Measurements from ENCODE around the gene ITGB2. TPM values are rescaled to one million over a fixed set of nuclear protein-coding genes. Genes with fewer than 3 reads are reported as not detected.

The ITGB2 gene
- total RNA-seq, 1 donor from 2014 or later: 0.62 TPM

DNA sequence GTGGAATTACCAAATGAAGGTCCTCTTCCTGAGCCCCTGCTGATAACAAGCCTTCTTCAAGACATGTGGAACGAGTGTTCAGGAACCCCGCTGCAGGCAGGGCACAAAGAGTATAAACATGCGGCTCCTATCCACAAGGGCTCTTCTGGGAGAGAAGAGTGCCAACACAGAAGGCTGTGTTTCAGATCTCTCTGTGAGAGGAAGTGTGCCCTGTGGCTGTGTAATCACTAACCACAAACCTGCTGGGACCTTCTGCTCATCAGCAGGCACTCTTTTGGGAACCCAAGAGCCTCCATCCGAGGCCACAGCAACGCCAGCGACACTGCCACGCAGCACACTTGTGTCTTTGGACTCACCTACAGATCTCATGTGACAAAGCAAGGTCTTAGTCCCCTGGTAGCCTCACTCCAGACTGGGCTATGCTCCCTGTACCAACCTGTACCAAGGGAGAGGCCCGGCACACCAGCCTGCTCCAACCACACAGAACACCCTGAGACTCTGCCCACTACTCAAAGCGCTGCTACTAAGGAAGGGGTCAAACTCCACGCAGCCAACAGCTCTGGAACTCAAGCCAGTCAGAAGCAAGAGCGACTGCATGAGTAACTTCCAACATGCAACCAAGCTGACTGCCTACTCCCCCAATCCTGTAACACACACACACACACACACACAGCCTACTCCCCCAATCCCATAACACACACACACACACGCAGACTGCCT, 55.0 kb downstream of the ITGB2 start:
- no peaks in the 10 kb centered on the region for H3K27me3 Mint-ChIP-seq (ENCODE audit: unreplicated experiment)
- TF ChIP-seq, protein P1, sequence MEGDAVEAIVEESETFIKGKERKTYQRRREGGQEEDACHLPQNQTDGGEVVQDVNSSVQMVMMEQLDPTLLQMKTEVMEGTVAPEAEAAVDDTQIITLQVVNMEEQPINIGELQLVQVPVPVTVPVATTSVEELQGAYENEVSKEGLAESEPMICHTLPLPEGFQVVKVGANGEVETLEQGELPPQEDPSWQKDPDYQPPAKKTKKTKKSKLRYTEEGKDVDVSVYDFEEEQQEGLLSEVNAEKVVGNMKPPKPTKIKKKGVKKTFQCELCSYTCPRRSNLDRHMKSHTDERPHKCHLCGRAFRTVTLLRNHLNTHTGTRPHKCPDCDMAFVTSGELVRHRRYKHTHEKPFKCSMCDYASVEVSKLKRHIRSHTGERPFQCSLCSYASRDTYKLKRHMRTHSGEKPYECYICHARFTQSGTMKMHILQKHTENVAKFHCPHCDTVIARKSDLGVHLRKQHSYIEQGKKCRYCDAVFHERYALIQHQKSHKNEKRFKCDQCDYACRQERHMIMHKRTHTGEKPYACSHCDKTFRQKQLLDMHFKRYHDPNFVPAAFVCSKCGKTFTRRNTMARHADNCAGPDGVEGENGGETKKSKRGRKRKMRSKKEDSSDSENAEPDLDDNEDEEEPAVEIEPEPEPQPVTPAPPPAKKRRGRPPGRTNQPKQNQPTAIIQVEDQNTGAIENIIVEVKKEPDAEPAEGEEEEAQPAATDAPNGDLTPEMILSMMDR (IDR thresholded peaks at IDR 0.05): no peak
- no peak for DNase-seq (ENCODE audit: extremely low spot score, unreplicated experiment)
- peaks cover 25% of the 10 kb centered on the region for H3K36me3 Mint-ChIP-seq (ENCODE audit: unreplicated experiment)
- H3K27ac Mint-ChIP-seq (ENCODE audit: unreplicated experiment): peak overlapping the region; percentile 78
- H3K9me3 Mint-ChIP-seq (ENCODE audit: unreplicated experiment): no peaks in the 10 kb centered on the region
- no peak overlapping the region for H3K4me3 Mint-ChIP-seq (ENCODE audit: unreplicated experiment)
- peaks cover 64% of the 10 kb centered on the region for H3K4me1 Mint-ChIP-seq (ENCODE audit: unreplicated experiment)

GRCh38 chr21:44862869-44863685, 57.6 kb downstream of the ITGB2 start:
- peaks cover 34% of the 10 kb centered on the region for H3K36me3 Mint-ChIP-seq (ENCODE audit: unreplicated experiment)

DNA sequence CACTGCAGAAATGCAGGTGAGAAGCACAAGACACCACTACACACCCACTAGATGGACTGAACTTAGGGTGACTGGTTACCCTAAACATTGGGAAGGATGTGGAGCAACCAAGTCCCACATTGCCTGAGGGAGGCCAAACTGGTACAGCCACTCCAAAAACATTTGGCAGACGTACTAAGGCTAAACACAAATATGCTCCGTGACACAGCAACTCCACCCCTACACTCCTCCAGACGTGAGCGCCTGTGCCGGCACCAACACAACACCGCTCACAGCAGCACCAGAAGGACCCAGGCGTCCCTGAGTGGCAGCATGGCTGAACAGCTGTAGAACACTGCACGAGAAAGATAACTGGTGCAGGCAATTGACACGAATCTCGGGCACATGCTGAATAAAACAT, 61.9 kb downstream of the ITGB2 start:
- Mint-ChIP-seq H3K27me3 (ENCODE audit: unreplicated experiment) (no peaks in the 10 kb centered on the region), H3K27ac (ENCODE audit: unreplicated experiment) (no peak overlapping the region), H3K4me3 (ENCODE audit: unreplicated experiment) (no peak overlapping the region), H3K9me3 (ENCODE audit: unreplicated experiment) (no peaks in the 10 kb centered on the region), H3K4me1 (ENCODE audit: unreplicated experiment) (peaks cover 8% of the 10 kb centered on the region), H3K36me3 (ENCODE audit: unreplicated experiment) (peaks cover 43% of the 10 kb centered on the region)
- TF ChIP-seq, protein P1 (IDR thresholded peaks at IDR 0.05): no peak
- no peak for DNase-seq (ENCODE audit: extremely low spot score, unreplicated experiment)

More at GRCh38 chr21:44862869-44863685, 57.6 kb downstream of the ITGB2 start:
- TF ChIP-seq, protein P1 (IDR thresholded peaks at IDR 0.05): no peak
- H3K27ac Mint-ChIP-seq (ENCODE audit: unreplicated experiment): no peak overlapping the region
- H3K4me1 Mint-ChIP-seq (ENCODE audit: unreplicated experiment): peaks cover 40% of the 10 kb centered on the region
- DNase-seq (ENCODE audit: extremely low spot score, unreplicated experiment): no peak
- H3K27me3 Mint-ChIP-seq (ENCODE audit: unreplicated experiment): no peaks in the 10 kb centered on the region
- H3K4me3 Mint-ChIP-seq (ENCODE audit: unreplicated experiment): no peak overlapping the region
- no peaks in the 10 kb centered on the region for H3K9me3 Mint-ChIP-seq (ENCODE audit: unreplicated experiment)

DNA sequence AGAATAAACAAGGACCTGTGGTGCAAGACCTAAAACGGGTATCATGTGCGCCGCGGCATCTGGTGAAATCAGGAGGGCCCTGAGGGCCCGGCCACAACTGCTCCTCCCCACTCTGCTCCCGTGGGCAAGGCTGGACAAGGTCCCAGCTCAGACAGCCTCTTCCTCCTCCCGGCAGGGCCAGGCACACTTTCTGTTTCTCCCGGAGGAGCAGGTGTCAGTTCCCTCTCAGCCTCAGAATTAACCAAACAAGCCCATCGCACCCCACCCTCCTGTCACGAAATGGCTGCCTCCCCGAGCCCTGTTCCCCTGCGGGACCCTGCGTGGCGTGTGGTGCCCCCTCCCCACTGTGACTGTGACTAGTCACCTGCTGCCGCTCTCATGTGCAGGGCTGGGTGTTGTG, 62.4 kb downstream of the ITGB2 start:
- peaks cover 8% of the 10 kb centered on the region for H3K4me1 Mint-ChIP-seq (ENCODE audit: unreplicated experiment)
- H3K9me3 Mint-ChIP-seq (ENCODE audit: unreplicated experiment): no peaks in the 10 kb centered on the region
- no peaks in the 10 kb centered on the region for H3K27me3 Mint-ChIP-seq (ENCODE audit: unreplicated experiment)
- no peak overlapping the region for H3K4me3 Mint-ChIP-seq (ENCODE audit: unreplicated experiment)
- DNase-seq (ENCODE audit: extremely low spot score, unreplicated experiment): no peak
- no peak overlapping the region for H3K27ac Mint-ChIP-seq (ENCODE audit: unreplicated experiment)
- peaks cover 41% of the 10 kb centered on the region for H3K36me3 Mint-ChIP-seq (ENCODE audit: unreplicated experiment)
- TF ChIP-seq, protein P1 (IDR thresholded peaks at IDR 0.05): no peak

All from osteocyte (in vitro differentiated cells).